Hair follicle dermal papilla cell (primary cell): ENCODE measurements around the gene SUSD5. TPM values are rescaled to one million over a fixed set of nuclear protein-coding genes. Genes with fewer than 3 reads are reported as not detected.
A peak's percentile ranks its signal among the peaks of the same experiment; 100 is the strongest.

Experiments
- small RNA-seq: library from RNA; depleted of rRNA; stranded (forward); fragments of <200 nt; gene quantifications from one replicate; pipeline ENCODE3, GENCODE V24; 2012
- total RNA-seq: library from RNA; depleted of rRNA; stranded (reverse); fragments of >200 nt; gene quantifications from 2 replicates; pipeline ENCODE4 v1.2.3, GENCODE V29; 2012

The SUSD5 gene
- 8.4 and 16.1 TPM in 2 replicates for total RNA-seq

GRCh38 chr3:33218446-33219174, at the start of gene SUSD5:
SUSD5 (minus strand) TSS chr3:33218810; CDS start chr3:33218797, 13 bp downstream.

DNA sequence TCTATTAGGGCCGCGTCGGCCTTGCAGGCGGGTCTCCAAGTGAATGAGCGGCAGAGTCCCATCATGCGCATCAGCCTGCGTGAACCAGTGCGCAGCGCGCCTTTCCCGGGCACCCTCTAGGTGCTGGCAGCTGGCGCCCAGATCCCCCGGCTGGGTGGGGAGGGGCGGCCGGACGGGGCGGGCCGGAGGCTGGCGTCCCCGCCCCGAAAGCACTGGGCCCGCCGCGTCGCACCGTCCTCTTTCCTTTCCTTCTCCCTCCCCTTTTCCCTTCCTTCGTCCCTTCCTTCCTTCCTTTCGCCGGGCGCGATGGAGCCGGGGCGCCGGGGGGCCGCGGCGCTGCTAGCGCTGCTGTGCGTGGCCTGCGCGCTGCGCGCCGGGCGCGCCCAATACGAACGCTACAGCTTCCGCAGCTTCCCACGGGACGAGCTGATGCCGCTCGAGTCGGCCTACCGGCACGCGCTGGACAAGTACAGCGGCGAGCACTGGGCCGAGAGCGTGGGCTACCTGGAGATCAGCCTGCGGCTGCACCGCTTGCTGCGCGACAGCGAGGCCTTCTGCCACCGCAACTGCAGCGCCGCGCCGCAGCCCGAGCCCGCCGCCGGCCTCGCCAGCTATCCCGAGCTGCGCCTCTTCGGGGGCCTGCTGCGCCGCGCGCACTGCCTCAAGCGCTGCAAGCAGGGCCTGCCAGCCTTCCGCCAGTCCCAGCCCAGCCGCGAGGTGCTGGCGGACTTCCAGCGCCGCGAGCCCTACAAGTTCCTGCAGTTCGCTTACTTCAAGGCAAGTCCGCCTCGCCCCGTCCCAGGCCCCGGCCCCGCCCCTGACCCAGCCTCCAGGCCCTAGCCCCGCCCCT, 104.6 kb downstream of the SUSD5 start, which contains the start of gene CRTAP:
Gene CRTAP (plus strand): TSS at position 243 of the 850 bp plus-strand sequence. CDS start 64 bp downstream, at position 307.

Small RNAs within 50 kb of the gene (small RNA-seq; reads per million reads assigned to genes)
- 0.93 reads per million, percentile 16 among the genes with 10 or more reads in this experiment for gene AC123900.1
- gene RN7SL296P: not detected

Other genes with a start within 250 kb of the SUSD5 start
- gene GLB1, start 121.7 kb downstream of the SUSD5 start, total RNA-seq: 70.1 and 73.7 TPM in 2 replicates
- gene TMPPE, start 121.7 kb downstream of the SUSD5 start, total RNA-seq: 6.4 and 8.8 TPM in 2 replicates
- 291 and 293 TPM in 2 replicates for gene CRTAP, start 104.8 kb downstream of the SUSD5 start, total RNA-seq
- 21.3 and 25.3 TPM in 2 replicates for gene FBXL2, start 58.6 kb upstream of the SUSD5 start, total RNA-seq
- gene UBP1, start 221.6 kb upstream of the SUSD5 start, total RNA-seq: 47.8 and 69.8 TPM in 2 replicates